GM21723 (cell line): Measurements from ENCODE around the gene AZGP1.
"Not testable (repeated sequence)": the region's sequence is repeated elsewhere in the genome, so short reads cannot be mapped to it uniquely, and the experiment has no call there.

Experiments used
- ATAC-seq: cut with Tn5 transposase; IDR thresholded peaks from one replicate; pipeline ENCODE4 v1.9.1; 2021; ENCODE audit warnings: mild to moderate bottlenecking, moderate library complexity; ENCODE audit not compliant: unreplicated experiment

AZGP1 gene

DNA sequence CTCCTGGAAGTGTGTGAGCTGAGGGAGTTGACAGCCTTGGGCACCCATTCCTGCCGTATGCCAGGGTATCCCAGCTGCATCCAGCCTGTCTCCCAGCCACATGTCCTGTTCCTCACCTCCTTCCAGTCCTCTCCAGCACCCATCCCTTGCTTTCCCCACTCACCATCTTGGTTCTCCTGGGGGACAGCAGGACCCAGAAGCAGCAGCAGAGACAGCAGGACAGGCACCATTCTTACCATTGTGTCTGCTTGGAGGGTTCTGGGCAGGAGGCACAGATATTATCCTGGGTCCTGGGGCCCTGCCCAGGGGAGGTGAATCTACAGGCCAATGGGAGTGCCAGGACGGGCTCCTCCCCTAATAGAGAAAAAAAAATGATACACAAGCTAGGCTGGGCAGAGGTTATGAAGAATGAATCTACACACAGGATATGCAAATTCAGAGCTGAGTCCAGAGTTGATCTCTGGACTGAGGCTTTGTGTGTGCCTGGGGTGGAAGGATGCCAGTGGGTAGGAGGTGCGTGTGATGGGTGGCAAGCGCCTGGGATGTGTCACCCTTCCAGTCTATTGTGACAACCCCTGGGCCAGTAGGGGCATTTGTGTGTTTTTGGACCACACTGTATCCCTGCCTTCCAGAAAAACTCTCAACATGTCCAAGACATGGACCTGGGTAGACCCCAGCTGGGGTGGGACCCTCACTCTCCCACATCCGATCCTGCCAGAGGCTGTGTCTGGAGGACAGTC, at the start of gene AZGP1:
Gene AZGP1, minus strand, starts transcription at position 250 of the 740 bp plus-strand sequence. Its CDS starts 11 bp downstream, at position 239.
- ATAC-seq: no peak

DNA sequence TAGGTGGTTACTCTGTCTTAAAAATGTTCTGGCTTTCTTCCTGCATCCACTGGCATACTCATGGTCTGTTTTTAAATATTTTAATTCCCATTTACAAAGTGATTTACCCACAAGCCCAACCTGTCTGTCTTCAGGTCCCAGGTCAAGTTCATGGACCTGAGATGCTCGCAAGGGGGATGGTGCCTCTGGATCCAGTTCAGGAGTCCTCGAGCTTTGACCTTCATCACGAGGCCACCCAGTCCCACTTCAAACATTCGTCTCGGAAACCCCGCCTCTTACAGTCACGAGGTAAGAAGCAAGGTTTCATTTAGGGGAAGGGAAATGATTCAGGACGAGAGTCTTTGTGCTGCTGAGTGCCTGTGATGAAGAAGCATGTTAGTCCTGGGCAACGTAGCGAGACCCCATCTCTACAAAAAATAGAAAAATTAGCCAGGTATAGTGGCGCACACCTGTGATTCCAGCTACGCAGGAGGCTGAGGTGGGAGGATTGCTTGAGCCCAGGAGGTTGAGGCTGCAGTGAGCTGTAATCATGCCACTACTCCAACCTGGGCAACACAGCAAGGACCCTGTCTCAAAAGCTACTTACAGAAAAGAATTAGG, 48.3 kb upstream of the AZGP1 start:
- ATAC-seq: no peak

- no peak for ATAC-seq
Observed at GRCh38 chr7:100023526-100023925, 47.7 kb upstream of the AZGP1 start.

DNA sequence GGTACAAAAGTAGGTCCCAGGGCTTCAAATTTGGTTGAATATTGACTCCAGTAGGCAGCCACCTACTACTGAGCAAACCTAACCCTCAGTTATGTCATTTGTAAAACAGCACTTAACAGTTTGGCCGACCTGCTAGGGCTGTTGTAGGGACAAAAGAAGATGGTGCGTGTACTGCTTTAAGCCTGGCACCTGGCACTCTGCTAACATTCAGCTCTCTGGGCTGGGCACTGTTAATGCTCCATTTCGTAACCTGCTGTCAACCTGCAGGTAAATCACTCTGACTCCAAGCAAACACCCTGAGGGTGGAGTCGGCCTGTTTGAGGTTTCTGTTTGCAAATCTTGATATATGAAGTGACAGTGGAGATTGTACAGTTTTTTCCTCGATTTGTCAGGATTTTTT, 46.8 kb upstream of the AZGP1 start:
- ATAC-seq: no peak

GRCh38 chr7:100021297-100021696, 45.5 kb upstream of the AZGP1 start:
- no peak for ATAC-seq

DNA sequence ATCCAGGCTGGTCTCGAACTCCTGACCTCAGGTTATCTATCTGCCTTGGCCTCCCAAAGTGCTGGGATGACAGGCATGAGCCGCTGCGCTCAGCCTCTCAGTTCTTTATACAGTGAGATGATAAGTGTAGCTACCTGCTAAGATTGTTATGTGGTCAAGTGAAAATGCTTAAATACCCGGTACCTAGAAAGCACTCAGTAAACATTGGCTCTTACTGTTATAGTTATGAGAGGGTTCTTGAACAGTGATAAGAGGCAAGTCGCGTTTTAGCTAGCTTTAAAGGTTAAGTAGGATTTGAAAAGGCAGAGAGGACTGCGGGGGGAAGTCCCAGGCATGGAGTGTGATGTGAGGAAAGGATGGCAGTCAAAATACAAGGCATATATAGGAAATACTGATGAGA, 44.1 kb upstream of the AZGP1 start:
- no peak for ATAC-seq

DNA sequence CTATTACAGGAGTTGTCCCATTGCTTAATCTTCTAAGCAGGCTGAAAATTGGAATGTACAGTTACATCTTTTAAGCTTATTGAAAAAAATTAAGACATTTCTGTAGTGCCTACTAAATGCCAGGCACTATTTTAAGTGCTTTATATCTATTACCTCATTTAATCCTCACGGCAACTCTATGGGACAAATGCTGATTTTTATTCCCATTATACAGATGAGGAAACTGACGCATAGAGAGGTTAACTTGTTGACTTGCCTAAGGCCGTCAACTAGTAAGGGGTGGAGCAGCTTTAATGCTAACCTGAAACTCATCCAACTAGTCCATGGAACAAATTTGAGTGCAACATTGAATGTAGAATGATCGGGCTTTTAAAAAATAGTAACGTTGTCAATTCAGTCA, 42.0 kb upstream of the AZGP1 start:
- ATAC-seq: no peak

DNA sequence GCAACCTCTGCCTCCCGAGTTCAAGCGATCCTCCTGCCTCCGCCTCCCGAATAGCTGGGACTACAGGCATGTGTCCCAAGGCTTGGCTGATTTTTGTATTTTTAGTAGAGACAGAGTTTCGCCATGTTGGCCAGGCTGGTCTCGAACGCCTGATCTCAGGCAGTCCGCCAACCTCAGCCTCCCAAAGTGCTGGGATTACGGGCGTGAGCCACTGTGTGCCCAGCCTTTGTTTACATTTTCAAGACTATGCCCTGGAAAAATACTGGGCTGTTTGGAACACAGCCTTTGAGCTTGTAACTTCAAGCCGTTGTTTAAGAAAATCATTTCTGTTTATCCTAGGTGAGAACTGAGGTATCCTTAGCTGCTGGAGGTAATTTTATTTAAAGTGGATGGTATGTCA, 41.5 kb upstream of the AZGP1 start:
- no peak for ATAC-seq

- ATAC-seq: no peak
Observed at GRCh38 chr7:100016215-100016901, 40.5 kb upstream of the AZGP1 start.

- ATAC-seq: peak; percentile 95
Observed at GRCh38 chr7:100015232-100016214, 39.7 kb upstream of the AZGP1 start, which contains the start of gene ZKSCAN1. Gene ZKSCAN1 (plus strand): TSS chr7:100015596. CDS start chr7:100023507, 7,911 bp downstream.

DNA sequence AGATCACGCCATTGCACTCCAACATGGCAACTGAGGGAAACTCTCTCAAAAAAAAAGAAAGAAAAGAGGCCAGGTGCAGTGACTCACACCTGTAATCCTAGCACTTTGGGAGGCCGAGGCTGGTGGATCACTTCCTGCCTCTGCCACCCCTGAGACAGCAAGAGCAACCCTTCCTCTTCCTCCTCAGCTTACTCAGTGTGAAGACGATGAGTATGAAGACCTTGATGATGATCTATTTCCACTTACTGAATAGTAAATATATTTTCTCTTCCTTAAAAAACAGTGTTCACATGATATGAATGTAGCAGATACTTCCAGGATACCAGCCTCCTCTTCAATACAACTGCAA, 37.5 kb upstream of the AZGP1 start:
- ATAC-seq: no peak

DNA sequence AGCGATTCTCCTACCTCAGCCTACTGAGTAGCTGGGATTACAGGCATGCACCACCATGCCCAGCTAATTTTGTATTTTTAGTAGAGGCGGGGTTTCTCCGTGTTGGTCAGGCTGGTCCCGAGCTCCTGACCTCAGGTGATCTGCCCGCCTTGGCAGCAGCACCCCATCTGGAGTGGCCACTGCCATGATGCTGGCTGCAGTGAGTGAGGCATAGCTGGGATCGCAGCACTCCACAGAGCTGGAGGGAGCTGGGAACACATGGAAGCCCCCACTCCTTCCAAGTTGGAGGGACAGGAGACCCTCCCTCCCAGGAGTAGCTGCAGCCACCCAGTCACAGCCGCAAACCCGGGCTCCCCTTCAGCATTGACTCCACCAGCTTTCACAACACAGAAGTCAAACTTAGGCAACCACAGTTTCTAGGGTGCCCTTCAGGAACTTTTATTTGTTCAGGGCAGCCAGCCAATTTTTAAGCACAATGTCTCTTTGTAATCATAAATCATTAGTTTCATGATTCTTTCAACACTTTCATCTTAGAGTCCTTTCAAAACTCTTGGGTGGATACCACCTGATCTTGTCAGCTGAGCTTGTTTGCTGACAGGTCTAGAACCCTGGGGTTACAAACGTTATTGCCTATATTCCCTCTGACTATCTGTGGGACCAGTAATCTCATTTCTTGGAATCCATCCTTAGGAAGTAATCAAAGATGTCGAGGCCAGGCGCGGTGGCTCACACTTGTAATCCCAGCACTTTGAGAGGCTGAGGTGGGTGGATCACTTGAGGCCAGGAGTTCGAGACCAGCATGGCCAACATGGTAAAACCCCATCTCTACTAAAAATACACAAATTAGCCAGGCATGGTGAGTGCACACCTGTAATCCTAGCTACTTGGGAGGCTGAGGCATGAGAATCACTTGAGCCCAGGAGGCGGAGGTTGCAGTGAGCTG, 36.8 kb upstream of the AZGP1 start:
- not testable (repeated sequence) for ATAC-seq

DNA sequence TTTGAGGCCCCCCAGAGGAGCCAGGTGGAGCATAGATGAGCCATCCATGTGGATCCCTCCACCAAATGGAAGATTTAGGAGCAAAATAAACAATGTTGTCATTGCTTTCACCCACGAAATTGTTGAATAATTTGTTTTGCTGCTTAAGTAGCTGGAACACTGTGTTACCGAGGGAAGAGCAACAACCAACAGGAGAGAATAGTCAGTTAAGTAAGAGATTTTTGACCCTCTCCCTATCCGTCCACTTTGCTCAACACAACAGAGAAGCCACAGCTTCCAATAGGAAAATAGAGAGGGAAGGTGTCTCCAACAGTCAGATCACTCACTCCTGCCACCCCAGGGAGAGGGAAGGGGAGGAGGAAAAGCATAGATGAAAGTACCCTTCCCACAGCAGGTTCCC, 35.7 kb upstream of the AZGP1 start:
- no peak for ATAC-seq

GRCh38 chr7:100010901-100011300, 35.1 kb upstream of the AZGP1 start:
- ATAC-seq: no peak

DNA sequence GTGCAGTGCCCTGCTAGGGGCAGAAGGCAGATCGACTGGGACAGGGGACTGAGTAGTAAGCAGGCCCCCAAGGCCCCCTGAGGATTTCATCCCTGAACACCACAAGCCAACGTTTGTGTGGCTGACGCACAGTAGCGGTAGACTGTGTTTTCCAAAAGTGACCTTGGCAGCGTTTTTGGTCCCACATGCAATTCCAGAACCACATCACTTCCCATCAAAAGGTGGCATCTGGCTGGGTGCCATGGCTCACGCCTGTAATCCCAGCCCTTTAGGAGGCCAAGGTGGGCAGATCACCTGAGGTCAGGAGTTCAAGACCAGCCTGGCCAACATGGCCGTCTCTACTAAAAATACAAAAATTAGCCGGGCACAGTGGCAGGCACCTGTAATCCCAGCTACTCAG, 34.1 kb upstream of the AZGP1 start:
- not testable (repeated sequence) for ATAC-seq

DNA sequence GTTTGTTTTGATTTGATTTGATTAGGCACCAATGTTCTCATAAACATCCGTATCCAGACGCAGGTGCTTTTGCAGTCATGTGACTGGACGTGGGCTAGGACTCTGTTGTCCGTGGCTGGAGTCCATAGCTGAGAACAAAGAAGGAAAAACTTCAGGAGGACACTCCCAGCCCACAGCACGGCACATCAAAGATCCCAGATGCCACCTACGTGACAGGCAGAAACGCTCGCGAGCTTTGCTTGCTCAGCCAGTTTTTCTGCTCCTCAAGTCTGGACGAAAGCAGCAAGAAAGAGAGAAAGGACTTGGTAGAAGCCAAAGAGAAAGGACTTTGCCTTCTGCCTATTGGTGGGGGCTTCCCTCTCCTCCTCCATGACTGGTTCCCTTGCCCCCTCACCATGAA, 32.7 kb upstream of the AZGP1 start:
- no peak for ATAC-seq

DNA sequence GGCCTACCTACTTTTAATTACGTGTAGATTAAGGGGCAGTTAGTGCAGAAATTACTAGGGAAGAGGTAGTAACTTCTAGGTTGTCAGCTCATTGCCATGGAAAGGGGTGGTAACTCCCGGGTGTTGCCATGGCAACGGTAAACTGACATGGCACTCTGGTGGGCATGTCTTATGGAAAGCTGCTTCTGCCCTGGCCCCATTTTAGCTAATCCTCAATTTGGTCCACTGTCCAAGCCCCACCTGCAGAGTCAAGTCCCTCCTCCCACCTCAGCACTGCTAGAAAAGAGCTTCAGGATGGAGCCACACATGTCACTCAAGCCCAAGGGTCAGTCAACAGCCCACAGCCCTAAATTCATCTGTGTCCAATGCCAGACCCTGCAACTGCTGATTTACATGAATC, 32.1 kb upstream of the AZGP1 start:
- no peak for ATAC-seq

DNA sequence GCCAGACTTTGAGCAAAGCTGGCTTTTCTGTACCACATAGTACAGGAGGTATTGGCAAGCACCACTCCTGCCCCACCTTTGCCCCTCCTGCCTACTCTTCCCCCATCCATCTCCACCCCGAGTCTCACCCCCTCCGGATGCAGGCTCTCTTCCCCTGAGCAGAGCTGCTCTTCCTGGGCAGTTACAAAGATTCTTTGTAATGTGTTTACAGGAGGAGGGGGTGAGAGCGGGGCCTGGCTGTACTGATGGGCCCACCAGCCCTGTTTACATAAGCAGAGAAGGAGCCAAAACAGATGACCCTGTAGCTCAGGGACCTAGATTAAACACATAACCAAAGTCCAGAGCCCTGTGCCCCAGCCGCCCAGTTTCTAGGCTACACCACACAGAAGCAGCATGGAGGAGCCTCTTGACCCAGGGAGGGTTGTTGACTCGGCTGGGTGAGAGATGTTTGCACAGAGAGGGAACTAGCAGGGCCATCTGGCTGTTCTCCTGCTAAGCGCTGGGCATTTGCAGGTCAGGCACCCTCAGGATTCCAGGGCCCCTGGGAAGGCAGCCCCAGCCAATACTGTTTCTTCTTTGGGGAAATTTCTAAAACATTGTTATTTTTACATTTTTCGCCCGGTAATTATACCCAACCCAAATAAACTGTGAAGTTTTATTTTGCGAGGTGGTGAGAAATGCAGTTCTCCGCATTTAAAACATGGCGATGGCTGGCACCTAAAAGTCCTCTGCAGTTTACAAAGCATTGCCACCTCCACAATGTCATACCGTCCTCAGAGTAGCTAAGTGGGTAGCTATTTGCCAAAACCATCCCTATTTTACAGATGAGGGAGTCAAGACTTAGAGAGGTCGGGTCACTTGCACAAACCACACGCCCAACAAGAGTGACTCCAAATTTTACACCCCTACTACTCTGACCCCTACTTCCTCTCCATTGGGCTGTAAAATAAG, 28.2 kb upstream of the AZGP1 start:
- no peak for ATAC-seq

GRCh38 chr7:100000239-100000638, 24.4 kb upstream of the AZGP1 start:
- ATAC-seq: no peak
